Tibial nerve (tissue), 3 donors: ENCODE data around the gene SLC45A2.

ENCODE experiments used
- CTCF ChIP-seq, 5 experiments: fragments of 200-600 bp in 3 of 5; fragments of 450-650 bp in 2 of 5; sonication (generic) in 3 of 5; IDR thresholded peaks; one replicate each; pipeline ENCODE4 v1.5.1; 2016 to 2019; ENCODE audit warnings: antibody characterized with exemption in 5 of 5, mild to moderate bottlenecking in 3 of 5, moderate library complexity in 2 of 5
- POLR2A ChIP-seq, 2 donors: fragments of 450-650 bp; IDR thresholded peaks; one replicate each; pipeline ENCODE4 v1.6.1; 2017; ENCODE audit warnings: antibody characterized with exemption in 2 of 2, mild to moderate bottlenecking in 2 of 2, moderate library complexity in 2 of 2

GRCh38 chr5:33968211-33969005, 16.1 kb downstream of the SLC45A2 start:
- TF ChIP-seq CTCF (IDR thresholded peaks at IDR 0.05): no peak
- TF ChIP-seq POLR2A (IDR thresholded peaks at IDR 0.05): no peak
